T47D (cell line): ENCODE results near the gene CALD1.

Experiments
- DNase-seq, 2 experiments: peaks; one replicate each; pipeline versions ENCODE4 v3.0.0 to v3.0.0-alpha.2; 2011 to 2012; ENCODE audit warnings: low read depth in 1 of 2, low spot score in 1 of 2
- JUND ChIP-seq: IDR thresholded peaks from 2 replicates; pipeline ENCODE4 v1.6.1; 2012; ENCODE audit warnings: low read depth
- in situ Hi-C: cut with HindIII; loops from 2 replicates; pipeline ENCODE4 v1.10.0; 2016; ENCODE audit warnings: low sequenced_read_pairs, low pct_unique_long_range_greater_than_20kb

Gene CALD1

DNA sequence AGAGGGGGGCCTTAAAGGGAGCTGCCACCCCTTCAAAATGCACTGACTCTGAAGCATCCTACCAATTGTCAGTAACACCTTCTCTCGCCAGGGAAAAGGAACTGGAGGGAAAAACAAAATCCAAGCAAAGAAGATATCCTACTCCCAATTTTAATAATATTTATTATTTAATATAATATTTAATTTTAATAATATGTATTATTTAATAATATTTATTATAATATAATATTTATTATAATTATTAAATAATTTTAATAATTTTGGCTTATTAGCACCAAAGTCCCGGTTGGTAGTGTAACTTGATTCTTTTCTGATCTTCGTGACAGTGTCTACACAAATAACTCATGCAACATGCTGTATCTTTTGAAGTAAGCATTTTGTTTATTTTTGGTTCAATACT lies 148.3 kb downstream of the CALD1 start:
- TF ChIP-seq JUND, result no peak
- in situ Hi-C loops, result no loop called here
- DNase-seq, result no peak

DNA sequence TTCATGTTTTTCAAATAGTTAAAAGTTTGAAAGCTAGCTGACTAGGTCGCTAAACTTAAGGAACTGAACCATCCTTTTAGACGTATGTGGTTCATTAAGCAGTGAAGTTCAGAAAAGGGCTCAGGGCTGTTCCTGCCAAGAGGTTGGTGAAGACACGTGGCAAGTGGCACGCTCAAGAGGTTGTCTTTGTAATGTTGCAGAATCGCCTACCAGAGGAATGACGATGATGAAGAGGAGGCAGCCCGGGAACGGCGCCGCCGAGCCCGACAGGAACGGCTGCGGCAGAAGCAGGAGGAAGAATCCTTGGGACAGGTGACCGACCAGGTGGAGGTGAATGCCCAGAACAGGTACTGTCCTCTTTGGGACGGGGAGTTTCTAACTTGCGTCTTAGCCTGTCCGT lies 149.1 kb downstream of the CALD1 start:
- in situ Hi-C loops, result no loop called here
- no peak for TF ChIP-seq JUND
- DNase-seq, result no peak

DNA sequence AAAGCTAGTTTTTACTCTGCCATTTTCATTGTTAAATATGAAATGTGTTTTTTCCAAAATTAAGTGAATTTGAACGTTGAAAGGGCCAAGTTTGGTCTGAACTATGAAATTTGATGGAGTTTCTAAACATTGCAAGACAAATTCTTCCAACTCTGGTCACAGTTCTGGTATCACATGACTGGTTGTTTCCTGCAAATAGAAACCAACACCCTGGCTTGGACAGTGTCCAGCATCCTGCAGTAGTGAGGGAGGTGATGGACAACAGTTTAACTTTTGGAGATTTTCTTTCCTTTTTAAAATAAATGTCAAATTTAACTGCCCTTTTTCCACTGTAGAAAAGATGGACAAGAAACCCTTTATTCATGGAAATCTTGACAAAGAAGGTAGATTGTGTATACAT lies 152.1 kb downstream of the CALD1 start:
- DNase-seq, result no peak
- in situ Hi-C loops, result no loop called here
- TF ChIP-seq JUND, result no peak

DNA sequence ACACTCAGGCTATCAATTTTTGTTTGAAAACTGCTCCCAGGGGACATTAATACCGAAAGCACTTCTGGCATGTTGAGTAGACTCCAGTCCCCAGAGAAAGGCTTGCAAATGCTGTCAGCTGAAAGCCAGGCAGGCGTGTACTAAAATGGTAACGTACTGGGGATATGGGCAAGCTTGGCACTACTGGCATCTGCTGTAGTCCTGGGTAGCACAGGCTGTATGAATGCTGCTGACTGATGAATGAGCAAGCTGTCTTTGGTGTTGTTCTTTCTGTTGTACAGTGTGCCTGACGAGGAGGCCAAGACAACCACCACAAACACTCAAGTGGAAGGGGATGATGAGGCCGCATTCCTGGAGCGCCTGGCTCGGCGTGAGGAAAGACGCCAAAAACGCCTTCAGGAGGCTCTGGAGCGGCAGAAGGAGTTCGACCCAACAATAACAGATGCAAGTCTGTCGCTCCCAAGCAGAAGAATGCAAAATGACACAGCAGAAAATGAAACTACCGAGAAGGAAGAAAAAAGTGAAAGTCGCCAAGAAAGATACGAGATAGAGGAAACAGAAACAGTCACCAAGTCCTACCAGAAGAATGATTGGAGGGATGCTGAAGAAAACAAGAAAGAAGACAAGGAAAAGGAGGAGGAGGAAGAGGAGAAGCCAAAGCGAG lies 153.4 kb downstream of the CALD1 start:
- TF ChIP-seq JUND, result no peak
- in situ Hi-C loops, result no loop called here
- DNase-seq, result no peak

DNA sequence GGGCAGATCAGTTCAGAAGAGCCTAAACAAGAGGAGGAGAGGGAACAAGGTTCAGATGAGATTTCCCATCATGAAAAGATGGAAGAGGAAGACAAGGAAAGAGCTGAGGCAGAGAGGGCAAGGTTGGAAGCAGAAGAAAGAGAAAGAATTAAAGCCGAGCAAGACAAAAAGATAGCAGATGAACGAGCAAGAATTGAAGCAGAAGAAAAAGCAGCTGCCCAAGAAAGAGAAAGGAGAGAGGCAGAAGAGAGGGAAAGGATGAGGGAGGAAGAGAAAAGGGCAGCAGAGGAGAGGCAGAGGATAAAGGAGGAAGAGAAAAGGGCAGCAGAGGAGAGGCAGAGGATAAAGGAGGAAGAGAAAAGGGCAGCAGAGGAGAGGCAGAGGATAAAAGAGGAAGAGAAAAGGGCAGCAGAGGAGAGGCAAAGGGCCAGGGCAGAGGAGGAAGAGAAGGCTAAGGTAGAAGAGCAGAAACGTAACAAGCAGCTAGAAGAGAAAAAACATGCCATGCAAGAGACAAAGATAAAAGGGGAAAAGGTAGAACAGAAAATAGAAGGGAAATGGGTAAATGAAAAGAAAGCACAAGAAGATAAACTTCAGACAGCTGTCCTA lies 154.1 kb downstream of the CALD1 start:
- TF ChIP-seq JUND, result no peak
- no peak for DNase-seq
- in situ Hi-C loops, result no loop called here

DNA sequence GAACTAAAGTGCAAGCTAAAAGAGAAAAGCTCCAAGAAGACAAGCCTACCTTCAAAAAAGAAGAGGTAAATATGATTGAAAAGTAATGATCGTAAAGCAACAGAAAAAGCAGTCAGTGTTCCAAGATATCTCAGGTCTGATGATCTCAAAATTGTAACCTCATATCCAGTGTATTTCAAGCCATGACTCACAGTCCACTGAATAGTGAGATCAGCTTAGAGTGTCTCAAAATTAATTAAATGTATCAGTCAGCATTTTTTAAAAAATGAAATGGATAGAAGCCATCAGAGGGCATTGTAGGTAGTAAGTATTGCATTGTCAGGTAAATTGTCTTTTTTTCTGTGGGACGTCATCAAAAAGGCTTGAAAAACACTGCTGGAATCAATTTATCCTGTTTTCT lies 156.3 kb downstream of the CALD1 start:
- TF ChIP-seq JUND, result no peak
- in situ Hi-C loops, result no loop called here
- no peak for DNase-seq

DNA sequence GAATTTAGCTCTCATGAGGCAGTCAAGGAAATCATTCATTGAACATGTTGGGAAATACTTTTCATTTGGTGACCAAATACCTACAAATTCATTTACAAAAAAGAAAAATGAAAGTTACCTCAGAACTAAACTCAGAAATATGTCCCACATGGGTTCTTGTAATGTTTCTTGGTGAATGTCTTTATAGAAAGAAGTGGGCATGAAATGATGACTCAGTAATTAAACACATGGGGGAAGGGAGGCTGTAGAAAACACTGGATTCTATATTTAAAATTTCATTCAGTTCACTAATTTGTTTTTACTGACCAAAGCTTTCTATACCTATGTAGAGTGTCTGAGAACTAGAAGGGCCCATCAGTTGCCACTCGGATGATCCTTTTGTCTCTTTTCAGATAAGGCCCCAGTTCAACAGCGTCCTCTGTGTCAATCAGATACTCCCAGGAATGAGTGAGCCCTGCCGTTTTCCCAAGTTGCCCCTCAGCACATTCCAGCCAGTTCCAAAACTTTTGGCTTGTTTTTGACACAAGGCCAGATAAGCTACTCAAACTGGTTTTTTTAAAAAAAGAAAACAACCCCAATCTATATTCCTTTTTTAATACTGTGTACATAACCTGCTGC lies 157.6 kb downstream of the CALD1 start:
- in situ Hi-C loops, result no loop called here
- TF ChIP-seq JUND, result no peak
- DNase-seq, result no peak

DNA sequence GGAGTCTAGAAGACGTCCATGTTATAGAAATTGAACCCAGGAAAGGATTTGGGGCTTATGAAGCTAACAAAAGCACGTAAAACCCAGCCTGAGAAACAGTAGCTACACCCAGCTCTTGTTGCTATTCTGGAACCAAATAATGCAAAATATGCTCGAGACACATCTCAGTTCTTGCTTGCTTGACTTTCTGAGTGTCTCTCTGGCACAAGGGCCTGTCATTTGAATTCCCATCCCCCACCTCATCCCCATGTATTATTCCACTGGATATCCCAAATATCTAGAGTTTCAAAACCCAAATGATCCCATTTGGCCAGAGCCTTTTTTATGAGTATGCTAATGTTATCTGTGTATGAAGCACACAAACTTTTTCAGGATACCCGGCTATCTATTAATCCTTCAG lies 158.7 kb downstream of the CALD1 start:
- TF ChIP-seq JUND, result no peak
- no peak for DNase-seq
- in situ Hi-C loops, result no loop called here

DNA sequence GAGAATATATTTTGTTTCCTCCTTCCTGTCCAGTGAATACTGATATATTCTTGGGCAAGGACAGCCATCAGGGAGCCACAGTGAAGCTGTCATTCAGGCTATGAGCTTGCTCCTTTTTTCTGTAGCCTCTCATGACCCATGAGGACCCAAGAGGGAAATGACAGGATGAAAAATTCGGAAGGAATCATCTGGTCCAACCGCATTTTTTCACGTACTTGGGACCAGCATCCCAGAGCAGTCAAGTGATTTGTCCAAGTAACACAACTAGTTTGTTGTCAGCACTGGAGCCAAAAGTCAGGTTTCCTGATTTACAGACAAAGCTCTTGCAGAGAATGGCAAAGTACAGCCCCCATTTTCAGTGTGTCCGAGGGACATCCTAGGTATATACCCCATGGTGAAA lies 159.7 kb downstream of the CALD1 start:
- DNase-seq, result no peak
- TF ChIP-seq JUND, result no peak
- in situ Hi-C loops, result no loop called here

DNA sequence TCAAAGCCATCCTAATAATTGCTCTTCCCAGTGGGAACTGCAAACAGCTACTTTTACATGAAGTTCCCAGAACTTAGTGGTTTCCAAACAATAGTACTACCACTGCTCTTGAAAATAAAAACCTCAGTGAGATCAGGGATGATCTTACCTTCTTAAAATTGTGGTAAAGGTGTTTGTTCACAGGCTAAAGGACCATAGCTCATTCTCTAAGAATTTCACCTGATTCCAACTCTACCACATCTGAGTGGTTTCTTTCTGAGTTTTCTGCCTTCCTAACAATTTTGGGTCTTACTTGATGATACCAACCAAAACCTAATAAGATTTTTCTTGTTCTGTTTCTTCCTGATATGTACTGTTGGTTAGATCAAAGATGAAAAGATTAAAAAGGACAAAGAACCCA lies 161.3 kb downstream of the CALD1 start:
- TF ChIP-seq JUND, result no peak
- no peak for DNase-seq
- in situ Hi-C loops, result no loop called here

DNA sequence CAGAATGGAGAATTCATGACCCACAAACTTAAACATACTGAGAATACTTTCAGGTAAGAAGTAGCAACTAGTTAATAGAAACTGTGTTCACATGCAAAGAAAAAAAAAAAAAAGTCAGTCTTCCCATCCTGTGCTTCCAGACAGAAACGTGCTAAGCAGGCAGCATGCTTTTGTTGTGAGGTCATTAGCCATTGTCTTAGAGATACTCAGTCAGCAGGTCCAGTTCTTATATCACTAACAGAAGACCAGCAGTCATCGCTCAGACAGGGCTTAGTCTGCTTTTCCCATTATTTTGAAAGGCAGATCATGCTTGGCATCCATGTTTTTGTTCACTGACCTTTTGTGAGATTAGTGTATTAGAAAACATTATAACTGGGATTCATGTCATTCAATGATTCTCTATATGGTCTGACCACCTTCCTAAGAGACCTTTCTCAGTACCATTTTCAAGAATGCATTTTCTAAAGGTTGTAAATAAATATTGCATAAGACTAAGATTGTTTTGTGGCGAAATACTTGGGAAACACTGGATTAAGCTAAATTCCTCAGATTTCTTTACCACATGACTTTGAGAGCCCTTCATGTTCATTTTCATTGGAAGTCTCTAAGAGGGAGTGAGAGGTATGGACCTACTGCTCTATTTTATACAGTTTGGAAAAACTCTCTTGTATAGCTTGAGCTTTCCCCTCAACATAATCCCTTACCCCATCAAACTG lies 161.9 kb downstream of the CALD1 start:
- no peak for DNase-seq
- no peak for TF ChIP-seq JUND
- in situ Hi-C loops, result no loop called here

DNA sequence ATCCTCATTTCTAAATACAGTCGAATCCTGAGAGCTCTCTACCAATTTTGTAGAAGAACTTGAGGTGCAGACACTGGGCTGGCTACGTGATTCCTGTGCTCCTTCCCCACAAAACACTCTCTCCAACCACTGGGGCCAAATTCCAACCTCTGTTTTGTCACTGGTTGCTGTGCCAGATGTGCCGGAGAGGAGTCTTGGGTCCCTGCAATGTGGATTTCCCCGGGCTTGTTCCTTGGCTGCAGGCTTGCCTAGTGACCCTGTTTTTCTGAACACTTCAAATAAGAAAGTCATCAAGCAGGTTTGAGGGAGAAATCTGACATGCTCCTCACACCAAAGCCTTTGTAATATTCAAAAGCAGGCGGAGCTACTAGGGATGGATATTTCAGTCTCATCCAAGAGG lies 162.5 kb downstream of the CALD1 start:
- no peak for TF ChIP-seq JUND
- in situ Hi-C loops, result no loop called here
- DNase-seq, result peak in 1 of 2 experiments; percentile 36
